Measurements from ENCODE around the gene ZNF765. TPM values are rescaled to one million over a fixed set of nuclear protein-coding genes. Genes with fewer than 3 reads are reported as not detected.

ZNF765 gene
- total RNA-seq, 1 donor from 2014 or later: 12.9 TPM

Other genes starting within 250 kb of the ZNF765 start
- 14.7 TPM for gene ZNF347, start 236.1 kb upstream of the ZNF765 start, total RNA-seq
- gene ZNF665, start 201.8 kb upstream of the ZNF765 start, total RNA-seq: 4.3 TPM
- 21.4 TPM for gene ZNF677, start 140.3 kb upstream of the ZNF765 start, total RNA-seq
- not detected for gene VN1R2, start 136.9 kb upstream of the ZNF765 start, total RNA-seq
- not detected for gene VN1R4, start 127.4 kb upstream of the ZNF765 start, total RNA-seq
- 7.5 TPM for gene ZNF845, start 61.4 kb upstream of the ZNF765 start, total RNA-seq
- 18.1 TPM for gene ZNF525, start 29.4 kb upstream of the ZNF765 start, total RNA-seq
- 43.7 TPM for gene ZNF761, start 36.8 kb downstream of the ZNF765 start, total RNA-seq
- 13.2 TPM for gene ZNF813, start 72.6 kb downstream of the ZNF765 start, total RNA-seq
- gene ZNF331, start 143.0 kb downstream of the ZNF765 start, total RNA-seq: 27.0 TPM
- gene DPRX, start 236.8 kb downstream of the ZNF765 start, total RNA-seq: not detected

All from mucosa of gallbladder (tissue), 1 donor.